Activated T-helper 9 cell treated with anti-CD3 and anti-CD28 coated beads, Interleukin-2, amount 50 U/mL, for 16 hours (primary cell): ENCODE measurements around the gene VWA3B.
"Not testable (repeated sequence)": the region's sequence is repeated elsewhere in the genome, so short reads cannot be mapped to it uniquely, and the experiment has no call there.

Source experiments
- DNase-seq: peaks from one replicate; pipeline ENCODE4 v3.0.0-alpha.2; 2020; ENCODE audit warnings: low read depth

Gene VWA3B

GRCh38 chr2:98297817-98298682, 211.1 kb downstream of the VWA3B start:
- DNase-seq = no peak

GRCh38 chr2:98298683-98299164, 211.8 kb downstream of the VWA3B start:
- no peak for DNase-seq

- DNase-seq = no peak
These were observed 212.4 kb downstream of the VWA3B start for GRCh38 chr2:98299211-98299905.

- no peak for DNase-seq
These were observed 213.3 kb downstream of the VWA3B start for GRCh38 chr2:98300141-98300874.

- DNase-seq = no peak
These were observed 214.5 kb downstream of the VWA3B start for GRCh38 chr2:98301469-98301868.

- DNase-seq = not testable (repeated sequence)
These were observed 220.2 kb downstream of the VWA3B start for GRCh38 chr2:98307131-98307696.

DNA sequence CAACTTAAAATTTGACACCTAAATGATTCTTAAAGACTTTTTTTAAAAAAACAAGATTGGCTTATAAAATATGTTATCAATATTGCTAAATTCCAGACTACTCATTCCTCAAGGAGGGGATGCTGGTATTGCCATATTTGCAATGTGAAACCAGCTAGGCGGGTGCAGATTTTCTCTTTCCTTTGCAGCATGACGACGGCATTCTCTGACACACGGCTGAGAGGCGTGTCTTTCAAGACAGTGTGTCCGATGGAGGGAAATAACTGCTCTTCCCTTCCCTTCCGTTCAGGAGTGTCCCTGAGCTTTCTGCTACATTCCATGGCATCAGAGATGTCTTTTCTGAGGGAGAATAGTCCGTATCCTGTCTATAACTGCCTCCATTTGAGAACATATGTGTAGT, 221.1 kb downstream of the VWA3B start:
- DNase-seq = no peak

DNA sequence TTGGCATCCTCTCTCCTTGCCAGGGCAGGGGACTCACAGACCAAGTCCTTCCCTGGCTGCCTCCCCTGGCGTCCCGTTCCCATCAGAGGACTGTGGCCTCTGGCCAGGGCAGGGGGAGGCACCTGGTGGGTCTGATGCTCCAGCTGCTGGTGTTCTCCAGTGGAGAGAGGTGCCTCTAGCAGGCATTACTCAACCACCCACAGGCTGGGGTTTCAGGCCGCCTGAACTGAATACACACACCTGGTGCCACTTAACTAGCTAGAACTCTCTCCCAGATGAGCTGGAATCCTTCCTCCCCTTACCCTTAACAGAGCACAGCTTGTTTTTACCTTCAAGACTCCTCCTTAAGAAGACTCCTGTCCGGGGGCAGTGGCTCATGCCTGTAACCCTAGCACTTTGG, 221.6 kb downstream of the VWA3B start:
- no peak for DNase-seq

- no peak for DNase-seq
These were observed 222.6 kb downstream of the VWA3B start for GRCh38 chr2:98309580-98309979.

DNA sequence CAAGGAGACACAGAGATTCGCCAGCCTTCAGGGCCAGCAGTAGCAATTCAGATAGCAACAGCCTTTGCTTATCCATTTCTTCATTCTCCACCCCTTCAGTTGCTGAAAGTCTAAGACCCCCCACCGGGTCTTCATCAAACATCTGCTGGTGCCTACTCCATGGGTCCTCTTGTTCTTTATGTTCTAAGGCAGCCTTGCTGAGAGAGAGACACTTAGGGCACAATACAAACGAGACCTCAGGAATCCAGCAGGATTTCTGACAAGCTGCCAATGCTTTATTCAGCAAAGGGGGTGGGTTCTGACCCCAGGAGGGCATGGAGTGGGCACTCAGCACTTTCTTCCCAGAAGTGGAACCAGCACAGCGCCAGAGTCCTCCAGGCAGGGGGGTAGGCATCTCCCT, 223.0 kb downstream of the VWA3B start:
- no peak for DNase-seq

GRCh38 chr2:98311090-98311489, 224.1 kb downstream of the VWA3B start:
- DNase-seq = no peak

- no peak for DNase-seq
These were observed 225.0 kb downstream of the VWA3B start for GRCh38 chr2:98311771-98312545.

DNA sequence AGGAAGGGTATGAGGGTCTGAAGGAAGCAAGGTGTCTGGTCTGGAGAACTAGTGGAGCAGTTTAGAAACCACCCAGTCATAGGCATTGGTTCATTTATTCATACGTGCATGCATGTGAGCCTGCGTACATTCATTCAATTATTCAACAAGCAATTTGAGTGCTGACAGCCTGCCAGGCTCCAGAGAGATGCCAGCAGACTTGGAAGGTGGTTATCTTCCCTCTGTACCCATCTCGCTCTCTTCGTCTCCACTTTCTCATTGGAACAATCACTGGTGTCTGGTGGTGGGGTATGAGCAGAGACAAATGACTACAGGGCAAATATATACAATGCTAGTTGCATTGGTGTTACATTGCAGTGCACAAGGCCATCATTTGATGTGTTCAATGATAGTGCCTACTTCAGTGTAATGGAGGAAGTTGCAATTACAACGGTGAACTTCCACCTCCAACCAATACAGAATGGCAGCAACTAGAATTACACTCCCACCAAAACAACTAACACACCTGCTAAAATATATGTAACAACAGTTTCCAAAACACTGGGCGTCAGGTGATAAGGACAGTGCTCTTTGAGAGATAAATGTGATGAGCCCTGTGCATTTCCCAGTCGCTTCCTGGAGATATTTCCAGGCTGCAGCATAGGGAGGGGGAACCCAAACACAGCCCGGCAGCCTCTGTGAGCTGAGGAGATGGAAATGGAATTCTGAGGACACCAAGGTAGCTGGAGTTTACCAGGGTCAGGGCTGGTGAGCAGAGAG, 226.7 kb downstream of the VWA3B start:
- no peak for DNase-seq

GRCh38 chr2:98314251-98314650, 227.3 kb downstream of the VWA3B start:
- DNase-seq = no peak

DNA sequence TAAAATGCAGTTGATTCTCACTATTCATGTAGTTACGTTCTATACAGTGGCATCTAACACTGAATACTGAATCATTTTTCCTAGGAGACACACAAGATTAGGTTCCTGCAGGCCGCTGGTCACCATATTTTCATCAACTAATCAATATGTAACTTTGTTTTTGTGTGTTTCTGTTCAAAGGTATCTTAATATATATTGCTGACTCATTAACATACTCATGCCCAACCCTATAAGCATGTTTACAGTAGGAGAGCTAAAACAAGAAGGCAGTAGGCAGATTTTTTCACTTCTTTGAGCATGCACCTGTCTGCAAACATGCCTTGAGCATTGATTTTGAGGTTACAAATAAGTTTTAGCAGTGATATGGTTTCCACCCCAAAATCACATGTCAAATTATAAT, 229.0 kb downstream of the VWA3B start:
- DNase-seq = no peak

DNA sequence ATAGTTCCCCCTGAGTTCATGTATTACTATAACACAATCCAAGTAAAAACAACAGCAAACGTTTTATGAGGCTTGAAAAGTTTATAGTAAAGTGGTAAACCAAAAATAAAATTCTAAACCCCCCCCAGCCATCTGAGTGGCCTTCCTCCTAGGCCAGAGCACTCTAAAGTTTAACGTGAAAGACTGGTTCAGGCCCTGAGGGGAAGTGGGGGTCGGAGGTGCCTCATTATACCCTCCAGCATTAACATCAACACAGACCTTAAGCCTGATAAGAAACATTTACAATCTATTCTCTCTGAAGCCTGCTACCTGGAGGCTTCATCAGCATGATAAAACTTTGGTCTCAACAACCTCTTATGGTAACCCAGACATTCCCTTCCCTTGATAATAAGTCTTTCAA, 230.2 kb downstream of the VWA3B start:
- DNase-seq = no peak

- not testable (repeated sequence) for DNase-seq
These were observed 233.2 kb downstream of the VWA3B start for GRCh38 chr2:98320171-98320570.

DNA sequence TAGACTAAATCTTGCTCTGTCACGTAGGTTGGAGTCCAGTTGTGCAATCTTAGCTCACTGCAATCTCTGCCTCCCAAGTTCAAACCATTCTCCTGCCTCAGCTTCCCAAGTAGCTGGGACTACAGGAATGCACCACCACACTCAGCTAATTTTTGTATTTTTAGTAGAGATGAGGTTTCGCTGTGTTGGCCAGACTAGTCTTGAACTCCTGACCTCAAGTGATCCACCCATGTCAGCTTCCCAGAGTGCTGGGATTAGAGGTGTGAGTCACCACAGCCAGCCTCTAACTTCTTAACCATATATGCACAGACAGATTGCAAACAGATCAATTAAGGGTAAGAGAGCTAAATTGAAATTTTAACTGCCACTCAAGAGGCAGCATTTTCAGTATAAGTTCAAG, 237.2 kb downstream of the VWA3B start:
- no peak for DNase-seq

- DNase-seq = no peak
These were observed 240.8 kb downstream of the VWA3B start for GRCh38 chr2:98327776-98328175.

GRCh38 chr2:98329549-98329948, 242.6 kb downstream of the VWA3B start:
- DNase-seq = no peak

GRCh38 chr2:98332989-98333388, 246.0 kb downstream of the VWA3B start:
- no peak for DNase-seq
